Measurements from ENCODE around the gene NCAM1.

The NCAM1 gene

DNA sequence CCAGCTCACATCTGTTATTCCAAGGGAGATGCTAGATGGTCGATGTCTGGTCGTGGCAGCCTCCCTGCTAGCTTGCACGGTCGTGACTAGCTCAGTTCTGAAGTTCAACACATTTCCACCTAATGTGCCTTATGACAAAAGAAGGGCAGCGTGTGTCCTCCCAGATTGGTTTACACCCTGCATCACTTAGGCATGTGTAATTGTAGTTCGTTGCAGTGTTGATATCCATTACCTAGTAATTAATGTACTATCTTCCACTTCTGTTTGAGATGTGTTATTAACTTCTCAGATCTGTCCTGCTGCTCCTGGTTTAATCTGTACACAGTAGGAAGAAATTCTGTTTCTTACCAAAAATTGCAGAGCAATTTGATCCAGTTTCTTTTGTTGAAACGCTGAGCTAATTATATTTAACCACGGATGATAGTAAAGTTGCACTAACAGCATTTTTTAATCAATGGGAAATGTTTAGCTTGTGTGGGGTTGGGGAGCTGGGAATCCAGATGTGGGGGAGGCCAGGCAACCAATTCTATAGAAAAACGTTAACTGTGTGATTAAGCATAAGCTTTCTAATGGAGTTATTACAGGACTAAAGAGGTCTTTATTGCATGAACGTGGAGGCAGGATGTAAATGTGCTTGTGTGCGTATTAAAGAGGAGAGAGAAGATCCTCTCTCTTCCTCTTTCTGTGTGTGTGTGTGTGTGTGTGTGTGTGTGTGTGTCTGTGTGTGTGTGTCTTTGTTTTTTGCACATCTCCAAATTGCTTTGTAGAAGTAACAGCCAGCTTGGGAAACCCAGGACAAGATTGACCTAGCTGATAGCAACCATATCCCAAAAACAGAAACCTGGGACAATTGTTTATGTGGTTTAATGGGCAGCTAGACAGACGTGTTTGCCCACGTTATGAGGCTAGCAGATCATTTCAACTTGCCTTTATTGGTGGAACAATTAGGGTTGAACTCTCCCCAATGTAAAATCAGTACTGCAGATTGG lies 207.4 kb downstream of the NCAM1 start:
- DNase-seq (ENCODE audit: low read depth in 2 of 2): no peak

DNA sequence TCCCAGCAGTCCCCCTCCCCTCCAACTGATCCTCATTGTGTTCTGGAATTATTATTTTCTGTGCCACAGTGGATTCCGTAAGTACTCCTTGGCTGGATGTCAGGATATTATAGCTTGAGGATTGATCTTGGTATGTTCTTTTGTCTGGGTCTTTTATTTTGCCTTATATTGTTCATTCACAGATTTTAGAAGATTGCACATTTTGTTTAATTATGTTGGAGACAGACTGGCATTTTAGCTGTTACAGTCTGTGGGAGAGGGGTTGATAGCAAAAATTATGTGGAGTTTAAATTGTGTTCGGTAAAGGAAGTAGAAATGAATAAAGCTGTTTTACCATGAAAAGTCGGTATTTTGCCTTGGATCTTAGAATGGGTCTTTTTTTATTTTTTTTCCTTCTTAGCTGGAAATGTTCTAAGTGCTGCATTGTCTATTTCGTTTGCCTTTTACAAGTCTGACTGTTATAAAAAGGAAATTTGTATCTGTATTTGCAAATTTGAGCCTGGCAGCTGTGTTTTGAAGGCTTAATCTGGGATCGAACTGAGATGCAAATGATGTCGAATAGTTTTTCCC lies 211.2 kb downstream of the NCAM1 start:
- DNase-seq (ENCODE audit: low read depth in 2 of 2): no peak

DNA sequence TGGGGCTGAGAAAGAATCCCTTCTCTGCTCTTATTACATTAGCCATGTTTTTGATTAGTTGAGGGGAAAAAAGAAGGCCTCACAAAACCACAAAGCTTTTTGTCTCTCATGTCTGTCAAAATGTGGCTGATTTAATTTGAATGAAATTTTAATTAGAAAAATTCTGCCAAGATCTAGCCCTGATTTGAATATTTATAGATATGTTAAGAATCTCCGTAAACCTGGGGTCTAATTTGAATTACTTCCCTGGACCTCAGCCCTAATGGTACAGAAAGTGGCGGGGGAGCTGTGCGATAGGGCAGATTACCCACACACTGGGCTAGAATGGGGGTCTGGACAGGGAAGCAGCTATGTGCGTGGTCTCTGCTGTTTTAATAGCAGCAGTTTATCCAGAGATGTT lies 211.9 kb downstream of the NCAM1 start:
- DNase-seq (ENCODE audit: low read depth in 2 of 2): no peak

- DNase-seq (ENCODE audit: low read depth in 2 of 2): no peak
These were observed 213.7 kb downstream of the NCAM1 start for GRCh38 chr11:113174882-113175281.

- no peak for DNase-seq (ENCODE audit: low read depth in 2 of 2)
These were observed 215.6 kb downstream of the NCAM1 start for GRCh38 chr11:113176599-113177360.

- DNase-seq (ENCODE audit: low read depth in 2 of 2): no peak
These were observed 216.5 kb downstream of the NCAM1 start for GRCh38 chr11:113177671-113178070.

- no peak for DNase-seq (ENCODE audit: low read depth in 2 of 2)
These were observed 217.3 kb downstream of the NCAM1 start for GRCh38 chr11:113178381-113179070.

DNA sequence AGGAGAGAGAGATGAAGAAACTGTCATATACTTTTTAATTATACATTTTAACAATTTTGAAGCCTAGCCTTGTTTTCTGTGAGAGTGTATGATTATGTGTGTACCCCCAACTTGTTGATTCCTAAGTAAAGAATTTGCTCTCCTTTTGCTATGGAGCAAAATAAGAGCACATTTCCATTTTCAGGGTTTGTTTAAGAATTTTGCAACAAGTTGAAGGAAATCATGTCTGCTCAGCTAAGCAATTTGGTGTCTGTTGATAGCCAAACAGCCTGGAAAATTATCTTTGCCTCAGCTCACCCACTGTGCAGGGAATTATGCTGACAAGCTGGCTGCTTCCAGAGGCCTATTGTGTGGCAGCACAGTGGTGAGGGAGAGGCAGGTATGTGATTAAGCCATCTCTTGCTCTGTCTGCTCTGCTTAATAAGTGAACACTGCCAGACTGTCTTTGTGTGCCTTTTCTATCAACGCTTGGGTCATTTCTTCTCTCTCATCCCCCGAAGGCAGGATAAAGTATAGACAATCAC lies 218.0 kb downstream of the NCAM1 start:
- no peak for DNase-seq (ENCODE audit: low read depth in 2 of 2)

GRCh38 chr11:113181094-113181493 lies 219.9 kb downstream of the NCAM1 start:
- no peak for DNase-seq (ENCODE audit: low read depth in 2 of 2)

GRCh38 chr11:113182288-113182687 lies 221.1 kb downstream of the NCAM1 start:
- DNase-seq (ENCODE audit: low read depth in 2 of 2): no peak

GRCh38 chr11:113184498-113184897 lies 223.3 kb downstream of the NCAM1 start:
- DNase-seq (ENCODE audit: low read depth in 2 of 2): no peak

- no peak for DNase-seq (ENCODE audit: low read depth in 2 of 2)
These were observed 227.2 kb downstream of the NCAM1 start for GRCh38 chr11:113188371-113188834.

DNA sequence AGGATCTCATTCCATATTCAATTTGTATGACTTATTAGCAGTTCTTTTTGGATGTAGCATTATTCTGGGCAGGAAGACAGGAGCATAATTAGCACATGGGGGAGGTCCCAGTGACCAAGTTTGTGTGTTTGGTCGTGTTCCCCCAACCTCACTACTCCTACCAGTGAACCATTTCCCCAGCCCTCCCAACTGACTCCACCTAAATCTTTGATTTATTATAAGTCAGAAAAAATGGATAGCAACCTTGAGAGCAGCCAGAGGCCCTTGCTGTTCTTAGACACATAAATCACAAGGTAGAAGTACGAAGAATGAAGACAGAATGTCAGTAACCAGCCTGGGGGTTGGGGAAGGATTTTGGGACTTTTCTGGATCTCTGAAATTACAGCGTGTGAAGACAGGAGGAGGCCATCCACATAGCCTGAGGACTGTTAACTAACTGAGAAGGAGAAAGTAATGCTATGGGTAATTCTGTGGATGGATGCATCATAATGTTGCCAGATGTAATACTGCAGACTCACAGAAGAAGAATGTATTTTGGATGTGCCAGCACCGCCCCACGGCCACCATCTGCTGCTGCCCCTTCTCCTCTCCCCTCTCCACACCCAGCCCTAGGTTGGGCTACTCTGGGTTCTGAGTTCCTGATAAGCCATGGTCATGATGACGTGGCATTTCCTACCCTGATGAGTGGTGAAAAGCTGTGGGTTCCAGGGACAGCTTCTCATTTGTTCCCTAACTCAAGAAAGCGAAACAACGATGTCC lies 228.9 kb downstream of the NCAM1 start:
- DNase-seq (ENCODE audit: low read depth in 2 of 2): no peak

DNA sequence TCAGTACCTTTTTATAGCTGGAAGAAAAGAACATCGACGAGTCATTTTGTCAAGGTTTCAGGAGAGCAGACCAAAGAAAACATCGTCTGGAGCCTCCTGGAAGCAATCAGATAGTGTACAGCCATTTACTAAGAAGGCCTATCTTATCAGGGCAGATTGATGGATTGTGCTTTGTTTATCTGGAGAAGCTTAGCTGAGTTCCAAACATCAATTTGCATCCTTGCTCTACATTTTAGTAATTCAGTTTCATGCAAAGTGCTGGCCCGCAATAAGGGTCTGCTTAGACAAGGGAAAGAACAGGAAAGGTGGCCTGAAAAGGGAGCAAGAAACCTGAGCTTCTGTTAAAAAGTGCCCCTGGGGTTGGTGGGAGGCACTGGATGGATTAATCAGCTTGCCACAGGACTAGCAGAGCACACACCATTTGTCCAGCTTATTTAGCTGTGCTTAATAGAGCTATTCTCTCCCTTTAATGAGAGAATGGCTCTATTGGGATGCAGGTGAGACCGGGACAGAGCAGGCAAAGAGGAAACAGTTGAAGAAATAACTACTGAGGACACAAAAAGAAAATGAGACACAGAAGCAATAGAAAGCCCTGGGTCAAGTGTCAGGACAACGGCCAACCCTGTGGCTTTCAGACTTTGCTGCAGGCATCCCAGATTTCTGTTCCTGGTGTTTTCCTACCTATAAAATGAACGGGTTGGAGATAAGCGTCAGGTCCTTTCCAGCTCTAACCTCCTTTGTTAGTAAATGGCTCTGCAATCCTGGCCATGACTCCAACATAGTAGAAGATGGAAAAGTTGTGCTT lies 231.1 kb downstream of the NCAM1 start:
- no peak for DNase-seq (ENCODE audit: low read depth in 2 of 2)

DNA sequence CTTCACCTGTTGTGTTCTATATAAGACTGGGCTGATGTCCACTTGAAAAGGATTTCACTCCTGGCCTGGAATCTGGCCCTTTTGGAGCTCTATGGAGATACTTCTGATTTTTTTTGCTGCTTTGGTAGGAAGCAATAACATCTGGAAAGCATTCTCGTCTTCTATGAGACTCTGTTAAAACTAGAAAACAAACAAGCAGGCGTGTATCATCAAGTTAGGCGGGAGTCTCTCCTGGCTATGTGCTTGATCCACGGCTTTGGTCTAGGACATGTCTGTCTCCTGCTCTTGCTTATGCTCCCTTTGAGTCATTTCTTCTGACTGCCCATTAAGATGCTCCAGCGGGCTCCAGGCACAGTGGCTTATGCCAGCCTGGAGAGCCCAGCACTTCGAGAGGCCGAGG lies 231.8 kb downstream of the NCAM1 start:
- no peak for DNase-seq (ENCODE audit: low read depth in 2 of 2)

DNA sequence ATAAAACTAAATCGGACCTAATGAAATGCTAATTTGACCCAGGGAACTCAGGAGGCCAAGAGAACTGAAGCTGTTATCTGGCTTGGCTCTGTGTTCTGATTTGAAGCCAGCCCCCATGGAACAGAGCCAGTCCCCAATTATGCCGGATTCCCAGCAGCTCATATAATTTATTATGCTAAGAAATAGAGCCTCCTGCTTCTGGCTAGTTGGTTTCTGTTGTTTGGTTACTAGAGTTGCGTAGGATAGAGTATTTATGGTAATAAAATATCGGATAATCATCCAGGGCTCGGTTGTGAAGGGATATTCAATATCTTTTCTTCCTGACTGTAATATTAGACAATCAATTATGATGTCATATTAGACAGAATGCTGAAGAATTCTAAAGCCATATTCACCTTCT lies 232.7 kb downstream of the NCAM1 start:
- no peak for DNase-seq (ENCODE audit: low read depth in 2 of 2)

DNA sequence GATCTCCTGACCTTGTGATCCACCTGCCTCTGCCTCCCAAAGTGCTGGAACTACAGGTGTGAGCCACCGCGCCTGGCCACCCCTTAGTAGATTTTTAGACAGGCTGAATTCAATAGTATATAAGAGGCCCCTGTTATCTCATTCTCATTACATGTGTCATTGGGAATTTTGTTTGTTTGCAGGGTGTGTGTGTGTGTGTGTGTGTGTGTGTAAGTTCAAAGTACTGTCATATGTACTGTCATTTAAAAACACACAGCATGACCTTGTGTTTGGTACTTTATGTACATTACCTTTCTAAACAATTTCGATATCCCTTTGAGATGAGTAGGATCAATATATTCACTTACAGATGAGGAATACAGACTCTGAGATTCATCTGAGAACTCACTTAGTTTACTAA lies 234.5 kb downstream of the NCAM1 start:
- no peak for DNase-seq (ENCODE audit: low read depth in 2 of 2)

DNA sequence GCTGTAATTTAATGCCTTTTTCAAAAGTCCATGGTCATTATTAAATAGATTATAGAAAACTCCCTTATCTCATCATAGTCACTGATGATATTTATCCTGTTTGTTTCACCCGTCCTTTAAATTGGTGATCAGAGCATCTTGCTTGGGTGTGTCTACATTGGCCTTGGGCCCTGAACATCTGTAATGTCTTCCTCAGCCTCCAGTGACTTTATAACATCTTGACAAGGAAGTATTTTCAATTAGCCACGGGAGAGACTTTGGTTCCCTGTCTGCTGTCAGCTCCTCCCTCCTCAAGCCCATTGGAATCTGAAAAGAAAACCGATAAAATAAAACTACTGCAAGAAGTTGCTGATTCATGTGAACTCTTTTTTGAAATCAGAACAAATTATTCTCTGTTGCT lies 236.2 kb downstream of the NCAM1 start:
- DNase-seq (ENCODE audit: low read depth in 2 of 2): no peak

- DNase-seq (ENCODE audit: low read depth in 2 of 2): no peak
These were observed 237.9 kb downstream of the NCAM1 start for GRCh38 chr11:113198972-113199661.

Data from stimulated activated CD4-positive, alpha-beta T cell treated with anti-CD3 and anti-CD28 coated beads, Interleukin-15, amount 100 ng/mL, for 48 hours (primary cell).